Naive thymus-derived CD4-positive, alpha-beta T cell (primary cell): Measurements from ENCODE around the gene SHMT1. TPM values are rescaled to one million over a fixed set of nuclear protein-coding genes. Genes with fewer than 3 reads are reported as not detected.

ENCODE experiments used
- ATAC-seq: fragments of 150-1000 bp; cut with Tn5 transposase; 2 replicates; pipeline ENCODE4 v1.10.0; 2021; ENCODE audit warnings: mild to moderate bottlenecking, moderate library complexity
- CTCF ChIA-PET: fragments of 350-600 bp; sonication (Branson Sonifier 250); formaldehyde crosslinking; loops from one replicate; lab custom pipeline; 2021; ENCODE audit warnings: antibody characterized with exemption; lab: Charles Lee
- POLR2A ChIA-PET: fragments of 350-600 bp; sonication (Branson Sonifier 250); formaldehyde crosslinking; loops from one replicate; lab custom pipeline; 2021; ENCODE audit warnings: antibody characterized with exemption, inconsistent platforms; lab: Charles Lee
- DNase-seq, 9 donors: peaks; one replicate each; pipeline versions ENCODE4 v3.0.0 to v3.0.0-alpha.2; 2020 to 2022; ENCODE audit warnings: mixed read lengths in 1 of 9
- H3K27ac ChIP-seq: one replicate; pipeline ENCODE4 v1.7.0; 2013; ENCODE audit warnings: mild to moderate bottlenecking, low read depth, low read length, moderate library complexity
- H3K27me3 ChIP-seq, 2 donors: one replicate each; pipeline ENCODE4 v1.7.0; 2013; ENCODE audit warnings: low read length in 2 of 2, mild to moderate bottlenecking in 2 of 2, moderate library complexity in 2 of 2; ENCODE audit not compliant: control insufficient read depth in 2 of 2, insufficient read depth in 2 of 2
- H3K36me3 ChIP-seq, 3 experiments: 1 replicate in 2 of 3; 2 replicates in 1 of 3; pipeline ENCODE4 v1.7.0; 2013; ENCODE audit warnings: low read length in 3 of 3, mild to moderate bottlenecking in 3 of 3, moderate library complexity in 1 of 3; ENCODE audit not compliant: insufficient read depth in 3 of 3, control insufficient read depth in 2 of 3
- H3K4me1 ChIP-seq, 2 donors: one replicate each; pipeline ENCODE4 v1.7.0; 2013; ENCODE audit warnings: low read length in 2 of 2, mild to moderate bottlenecking in 2 of 2, moderate library complexity in 1 of 2; ENCODE audit not compliant: control insufficient read depth in 2 of 2, insufficient read depth in 2 of 2
- H3K4me3 ChIP-seq: 2 replicates; pipeline ENCODE4 v1.7.0; 2013; ENCODE audit warnings: mild to moderate bottlenecking, low read length
- H3K9me3 ChIP-seq, 3 experiments: 1 replicate in 2 of 3; 2 replicates in 1 of 3; pipeline ENCODE4 v1.7.0; 2013; ENCODE audit warnings: low read length in 3 of 3; ENCODE audit not compliant: control insufficient read depth in 2 of 3
- H3K27ac Mint-ChIP-seq, 9 donors: one replicate each; pipeline ENCODE4 v1.8.0; 2020 to 2022; ENCODE audit warnings: mixed read lengths in 9 of 9, mild to moderate bottlenecking in 8 of 9, moderate library complexity in 5 of 9, inconsistent platforms in 2 of 9
- H3K27me3 Mint-ChIP-seq, 5 donors: one replicate each; pipeline ENCODE4 v1.8.0; 2021 to 2022; ENCODE audit warnings: mixed read lengths in 5 of 5, mild to moderate bottlenecking in 1 of 5
- H3K36me3 Mint-ChIP-seq, 5 donors: one replicate each; pipeline ENCODE4 v1.8.0; 2020 to 2022; ENCODE audit warnings: mixed read lengths in 5 of 5, mild to moderate bottlenecking in 3 of 5, inconsistent platforms in 1 of 5
- H3K4me1 Mint-ChIP-seq, 7 donors: one replicate each; pipeline ENCODE4 v1.8.0; 2020 to 2022; ENCODE audit warnings: mixed read lengths in 7 of 7, mild to moderate bottlenecking in 3 of 7, inconsistent platforms in 1 of 7
- H3K4me3 Mint-ChIP-seq, 10 donors: one replicate each; pipeline ENCODE4 v1.8.0; 2020 to 2022; ENCODE audit warnings: mild to moderate bottlenecking in 10 of 10, mixed read lengths in 10 of 10, moderate library complexity in 6 of 10, inconsistent platforms in 2 of 10
- H3K9me3 Mint-ChIP-seq, 11 donors: one replicate each; pipeline ENCODE4 v1.8.0; 2020 to 2022; ENCODE audit warnings: mixed read lengths in 11 of 11, mild to moderate bottlenecking in 4 of 11, inconsistent platforms in 1 of 11, moderate library complexity in 1 of 11
- intact Hi-C, 2 donors: fragments of 100-400 bp; cut with micrococcal nuclease; formaldehyde crosslinking; loops; one replicate each; pipeline ENCODE4 v1.15.1; 2023
- polyA plus RNA-seq, 2 donors: library from polyadenylated mRNA; unstranded; fragments of 300-500 nt; fragmentation: Illumina TruSeq; gene quantifications; one replicate each; pipeline ENCODE4 v1.2.3, GENCODE V29; 2021
- total RNA-seq, 6 experiments: library from RNA in 5 of 6; stranded (reverse) in 5 of 6; gene quantifications; 1 replicate in 5 of 6; 2 replicates in 1 of 6; pipeline ENCODE4 v1.2.3 and lab custom pipeline; 2021 to 2026

Gene SHMT1
- total and polyA plus RNA-seq, 7 experiments from 2014 or later = 7.5 to 44.0 (median 15.4) TPM

DNA sequence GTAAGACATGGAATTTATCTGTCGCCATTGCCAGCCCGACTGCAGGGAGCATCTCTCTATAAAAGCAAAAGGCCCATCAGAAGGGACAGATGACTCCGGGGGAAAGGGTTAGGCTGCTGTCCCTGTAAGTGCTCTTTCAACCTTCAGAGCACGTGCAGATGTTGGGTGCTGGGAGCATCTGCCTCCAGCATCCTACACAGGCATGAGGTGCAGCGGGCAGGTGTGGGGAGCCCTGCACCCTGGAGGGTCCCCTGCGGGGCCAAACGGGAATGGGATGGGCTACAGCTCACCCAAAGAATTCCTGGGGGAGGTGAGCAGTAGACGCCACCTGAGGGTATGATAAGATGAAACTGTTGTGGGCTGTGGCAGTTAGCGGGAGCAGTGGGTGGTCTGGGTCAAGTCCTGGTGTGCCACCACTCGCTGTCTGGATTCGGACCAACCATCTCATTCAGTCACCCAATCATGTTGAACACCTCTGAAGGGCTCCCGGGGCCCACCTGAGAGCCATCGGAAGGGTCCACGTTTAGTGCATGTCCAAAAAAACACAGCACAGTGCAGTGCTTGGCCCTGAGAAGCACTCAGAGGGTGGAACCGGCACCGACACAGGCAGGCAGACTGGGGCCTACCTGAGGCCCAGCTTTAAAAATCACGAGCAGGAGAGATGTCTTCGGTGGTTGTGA, 44.4 kb downstream of the SHMT1 start:
- Mint-ChIP-seq H3K4me1 (peaks cover 51 to 79% (median 68%) of the 10 kb centered on the region in 7 donors), H3K4me3 (peak overlapping the region in 8 of 10 donors; percentile 41 to 93 (median 68)), H3K36me3 (peaks cover 4 to 31% (median 16%) of the 10 kb centered on the region in 5 donors), H3K9me3 (peaks cover 0 to 8% (median 0%) of the 10 kb centered on the region in 11 donors), H3K27me3 (peaks cover 0 to 2% (median 0%) of the 10 kb centered on the region in 5 donors), H3K27ac (peak overlapping the region in 3 of 9 donors; percentile 20 to 56 (median 41))
- intact Hi-C loops = loop anchor here (5.0 to 10.0 kb wide), 6 partner anchors 43 to 1667 kb away; partner anchors contain the start of genes PEMT (in 1 of the 2), PRPSAP2 (in 1 of the 2), SHMT1 (in 1 of the 2) and ZNF624 (in 1 of the 2)
- no peak overlapping the region for H3K27ac ChIP-seq
- DNase-seq (no peak), ATAC-seq (no peak)
- H3K27me3 ChIP-seq = no peaks in the 10 kb centered on the region
- POLR2A ChIA-PET = interaction anchor here (1.3 kb wide), 1 partner anchor 83 kb away, joined by 4 read pairs; no protein-coding TSS in a partner anchor
- no peaks in the 10 kb centered on the region for H3K9me3 ChIP-seq
- H3K4me3 ChIP-seq = no peak overlapping the region
- CTCF ChIA-PET = no interaction called here
- H3K4me1 ChIP-seq = peaks cover 44 to 51% of the 10 kb centered on the region in 2 donors
- peaks cover 0 to 64% (median 10%) of the 10 kb centered on the region in 3 experiments for H3K36me3 ChIP-seq

DNA sequence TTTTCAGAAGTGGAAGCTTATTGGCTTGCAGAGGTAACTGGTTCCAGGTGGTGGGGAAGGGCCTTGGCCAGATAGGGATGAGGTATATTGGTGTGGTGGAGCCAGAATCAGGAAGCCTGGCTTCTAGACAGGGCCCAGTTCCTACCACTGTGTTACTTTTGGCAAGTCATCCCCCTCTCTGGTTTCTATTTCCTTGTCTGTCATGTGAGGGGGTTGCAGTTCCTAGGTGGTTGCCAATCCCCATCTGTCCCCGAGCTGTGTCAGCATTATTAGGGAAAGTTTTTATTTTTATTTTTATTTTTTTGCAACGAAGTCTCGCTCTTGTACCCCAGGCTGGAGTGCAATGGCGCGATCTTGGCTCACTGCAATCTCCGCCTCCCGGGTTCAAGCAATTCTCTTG, 45.2 kb downstream of the SHMT1 start:
- DNase-seq (no peak), ATAC-seq (no peak)
- Histone ChIP-seq H3K4me1 (peaks cover 52 to 56% of the 10 kb centered on the region in 2 donors), H3K27ac (peak overlapping the region; percentile 5), H3K27me3 (no peaks in the 10 kb centered on the region), H3K36me3 (peaks cover 0 to 56% (median 4%) of the 10 kb centered on the region in 3 experiments), H3K4me3 (no peak overlapping the region), H3K9me3 (no peaks in the 10 kb centered on the region)
- peaks cover 0 to 8% (median 0%) of the 10 kb centered on the region in 11 donors for H3K9me3 Mint-ChIP-seq
- peak overlapping the region in 5 of 9 donors; percentile 2 to 92 (median 43) for H3K27ac Mint-ChIP-seq
- H3K27me3 Mint-ChIP-seq = peaks cover 0 to 2% (median 0%) of the 10 kb centered on the region in 5 donors
- H3K4me3 Mint-ChIP-seq = peak overlapping the region; percentile 18 to 93 (median 62)
- CTCF ChIA-PET = no interaction called here
- POLR2A ChIA-PET = interaction anchor here (1.2 kb wide), 1 partner anchor 57 kb away, joined by 3 read pairs; the partner anchor contains the start of gene MIEF2
- intact Hi-C loops = loop anchor here (5.0 to 10.0 kb wide), 6 partner anchors 44 to 1666 kb away; partner anchors contain the start of genes PEMT (in 1 of the 2), PRPSAP2 (in 1 of the 2), SHMT1 (in 1 of the 2) and ZNF624 (in 1 of the 2)
- peaks cover 4 to 28% (median 15%) of the 10 kb centered on the region in 5 donors for H3K36me3 Mint-ChIP-seq
- peaks cover 59 to 87% (median 76%) of the 10 kb centered on the region in 7 donors for H3K4me1 Mint-ChIP-seq

DNA sequence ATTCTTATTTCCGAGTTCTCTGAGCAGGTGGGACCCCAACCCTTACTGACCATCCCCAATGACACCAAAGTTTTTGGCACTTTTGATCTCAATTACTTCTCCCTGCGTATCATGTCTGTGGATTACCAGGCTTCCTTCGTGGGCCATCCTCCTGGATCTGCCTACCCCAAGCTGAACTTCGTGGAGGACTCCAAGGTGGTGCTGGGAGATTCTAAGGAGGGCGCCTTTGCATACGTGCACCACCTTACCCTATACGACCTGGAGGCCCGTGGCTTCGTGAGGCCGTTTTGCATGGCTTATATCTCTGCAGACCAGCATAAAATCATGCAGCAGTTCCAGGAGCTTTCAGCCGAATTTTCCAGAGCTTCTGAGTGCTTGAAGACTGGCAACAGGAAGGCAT, 47.4 kb downstream of the SHMT1 start:
- Mint-ChIP-seq H3K27me3 (peaks cover 0 to 2% (median 0%) of the 10 kb centered on the region in 5 donors), H3K4me1 (peaks cover 68 to 90% (median 86%) of the 10 kb centered on the region in 7 donors), H3K27ac (peak overlapping the region; percentile 92 to 99 (median 95)), H3K9me3 (peaks cover 0 to 8% (median 0%) of the 10 kb centered on the region in 11 donors), H3K36me3 (peaks cover 4 to 33% (median 13%) of the 10 kb centered on the region in 5 donors), H3K4me3 (peak overlapping the region; percentile 89 to 98 (median 93))
- peaks cover 54 to 56% of the 10 kb centered on the region in 2 donors for H3K4me1 ChIP-seq
- ATAC-seq = no peak
- H3K27me3 ChIP-seq = no peaks in the 10 kb centered on the region
- ChIA-PET POLR2A (interaction anchor here (0.6 to 1.5 kb wide), 4 partner anchors 12 to 1062 kb away, joined by 3 to 5 read pairs (median 4); partner anchors contain the start of genes MAPK7 and SHMT1), CTCF (interaction anchor here (0.6 to 1.5 kb wide), 3 partner anchors 12 to 48 kb away, joined by 3 to 4 read pairs (median 3); partner anchors contain the start of gene SHMT1)
- H3K4me3 ChIP-seq = peak overlapping the region; percentile 95
- H3K36me3 ChIP-seq = peaks cover 0 to 44% (median 4%) of the 10 kb centered on the region in 3 experiments
- DNase-seq = no peak
- H3K9me3 ChIP-seq = no peaks in the 10 kb centered on the region
- intact Hi-C loops = loop anchor here (1.0 to 10.0 kb wide), 14 partner anchors 46 to 1664 kb away; partner anchors contain the start of genes ALKBH5 (in 2 of the 2), LLGL1 (in 2 of the 2), MIEF2 (in 2 of the 2) and SHMT1 (in 2 of the 2)
- H3K27ac ChIP-seq = peak overlapping the region; percentile 93

DNA sequence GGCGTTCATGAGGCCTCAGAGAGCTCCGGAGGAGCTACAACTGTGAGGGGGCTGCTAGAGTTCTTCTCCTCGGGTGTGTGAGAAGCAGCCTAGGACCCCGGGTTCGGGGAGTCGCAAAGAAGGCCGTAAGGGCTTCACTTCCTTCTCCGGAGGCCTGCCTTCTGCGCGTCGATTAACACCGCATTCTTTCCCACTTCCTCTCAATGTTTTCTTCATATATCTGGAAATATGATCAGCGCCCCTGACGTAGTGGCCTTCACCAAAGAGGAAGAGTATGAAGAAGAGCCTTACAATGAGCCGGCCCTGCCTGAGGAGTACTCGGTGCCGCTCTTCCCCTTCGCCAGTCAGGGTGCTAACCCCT, 47.8 kb downstream of the SHMT1 start:
- POLR2A ChIA-PET = interaction anchor here (0.6 to 1.5 kb wide), 4 partner anchors 12 to 1062 kb away, joined by 3 to 5 read pairs (median 4); partner anchors contain the start of genes MAPK7 and SHMT1
- peak in 6 of 9 donors; percentile 52 to 73 (median 62) for DNase-seq
- no peaks in the 10 kb centered on the region for H3K9me3 ChIP-seq

DNA sequence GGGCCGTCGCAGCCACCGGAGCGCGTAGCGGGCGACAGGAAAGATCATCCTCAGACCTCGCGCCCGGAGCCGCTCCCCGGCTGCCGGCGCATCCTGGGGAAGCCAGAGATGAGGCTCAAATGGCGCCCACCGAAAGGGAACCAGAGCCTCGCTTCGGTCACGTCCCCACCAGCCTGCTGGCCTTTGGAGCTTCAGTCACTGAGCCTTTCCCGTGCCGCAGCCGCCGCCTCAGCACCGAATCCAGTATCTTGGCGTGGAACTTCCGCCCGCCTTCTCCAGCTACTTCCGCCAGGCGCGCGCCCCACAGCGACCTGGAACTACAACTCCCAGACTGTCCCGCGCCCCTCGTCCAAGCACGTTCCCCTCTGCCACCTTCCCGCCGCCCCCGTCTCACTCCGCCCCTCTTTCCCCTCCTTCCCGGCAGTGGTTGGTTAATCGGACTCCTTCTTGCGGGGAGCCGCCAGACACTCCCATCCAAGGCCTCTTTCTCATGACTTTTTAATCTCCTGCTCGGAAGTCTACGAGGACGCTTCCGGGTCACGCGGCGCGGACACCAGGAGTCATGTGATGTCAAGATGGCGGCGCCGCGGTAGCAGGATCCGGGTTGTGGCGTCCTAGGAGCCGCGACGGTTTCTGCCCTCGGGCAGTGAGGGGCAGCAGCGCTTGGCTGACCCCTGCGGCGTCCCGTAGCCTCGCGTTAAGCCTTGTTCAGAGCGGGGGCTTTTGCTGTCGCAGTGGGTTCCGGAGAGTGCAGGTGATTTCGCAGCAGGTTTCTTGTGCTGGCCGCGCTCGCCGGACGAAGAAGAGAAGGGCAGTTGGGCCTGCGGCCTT, 48.4 kb downstream of the SHMT1 start, which contains the start of the genes SMCR8 and TOP3A:
SMCR8 (plus strand) TSS at position 563 of the 831 bp plus-strand sequence. CDS start 497 bp downstream, outside the sequence.
TOP3A (minus strand) TSS at position 264 of the 831 bp plus-strand sequence; CDS start at position 48, 216 bp downstream.
- Mint-ChIP-seq H3K36me3 (peaks cover 4 to 36% (median 18%) of the 10 kb centered on the region in 5 donors), H3K27me3 (peaks cover 0 to 2% (median 0%) of the 10 kb centered on the region in 5 donors), H3K4me3 (peak within 1 kb of the TSS; percentile 89 to 98 (median 93)), H3K27ac (peak within 1 kb of the TSS; percentile 92 to 99 (median 95)), H3K9me3 (peaks cover 0 to 8% (median 0%) of the 10 kb centered on the region in 11 donors), H3K4me1 (peaks cover 61 to 88% (median 83%) of the 10 kb centered on the region in 7 donors)
- intact Hi-C loops = loop anchor here (1.0 to 10.0 kb wide), 15 partner anchors 47 to 1663 kb away; partner anchors contain the start of genes ALKBH5 (in 2 of the 2), ATPAF2 (in 2 of the 2), GID4 (in 2 of the 2) and LLGL1 (in 2 of the 2)
- Histone ChIP-seq H3K9me3 (no peaks in the 10 kb centered on the region), H3K27me3 (no peaks in the 10 kb centered on the region), H3K4me3 (peak within 1 kb of the TSS; percentile 95), H3K36me3 (peaks cover 0 to 33% (median 4%) of the 10 kb centered on the region in 3 experiments), H3K4me1 (peaks cover 50 to 54% of the 10 kb centered on the region in 2 donors), H3K27ac (peak within 1 kb of the TSS; percentile 93)
- POLR2A ChIA-PET = interaction anchor here (0.6 to 1.5 kb wide), 6 partner anchors 47 to 1063 kb away, joined by 3 to 5 read pairs (median 4); partner anchors contain the start of genes MAPK7, MIEF2 and SHMT1
- DNase-seq = peak; percentile 86 to 99 (median 98)
- peak; percentile 96 for ATAC-seq
- CTCF ChIA-PET = interaction anchor here (0.6 to 1.5 kb wide), 2 partner anchors 48 to 228 kb away, joined by 3 to 4 read pairs; partner anchors contain the start of gene SHMT1

More for the DNA sequence above, 47.8 kb downstream of the SHMT1 start:
- peaks cover 0 to 39% (median 4%) of the 10 kb centered on the region in 3 experiments for H3K36me3 ChIP-seq
- H3K9me3 Mint-ChIP-seq = peaks cover 0 to 8% (median 0%) of the 10 kb centered on the region in 11 donors
- peak overlapping the region; percentile 93 for H3K27ac ChIP-seq
- H3K4me1 Mint-ChIP-seq = peaks cover 64 to 89% (median 85%) of the 10 kb centered on the region in 7 donors
- peaks cover 4 to 33% (median 16%) of the 10 kb centered on the region in 5 donors for H3K36me3 Mint-ChIP-seq
- peaks cover 0 to 2% (median 0%) of the 10 kb centered on the region in 5 donors for H3K27me3 Mint-ChIP-seq
- peak overlapping the region; percentile 95 for H3K4me3 ChIP-seq
- peak; percentile 36 for ATAC-seq
- no peaks in the 10 kb centered on the region for H3K27me3 ChIP-seq
- H3K4me3 Mint-ChIP-seq = peak overlapping the region; percentile 89 to 98 (median 93)
- intact Hi-C loops = loop anchor here (1.0 to 10.0 kb wide), 14 partner anchors 47 to 1663 kb away; partner anchors contain the start of genes ALKBH5 (in 2 of the 2), LLGL1 (in 2 of the 2), MIEF2 (in 2 of the 2) and SHMT1 (in 2 of the 2)
- CTCF ChIA-PET = interaction anchor here (1.1 to 1.5 kb wide), 2 partner anchors 47 to 48 kb away, joined by 3 to 4 read pairs; partner anchors contain the start of gene SHMT1
- H3K27ac Mint-ChIP-seq = peak overlapping the region; percentile 92 to 99 (median 95)
- peaks cover 54 to 56% of the 10 kb centered on the region in 2 donors for H3K4me1 ChIP-seq
